Heart left ventricle (tissue), 13 donors: ENCODE measurements around the gene MOCS2.

Source experiments
- CTCF ChIP-seq, 12 donors: fragments of 200-600 bp; sonication (generic) in 4 of 12; IDR thresholded peaks; one replicate each; pipeline versions ENCODE4 v1.5.0 to v1.8.0; 2018 to 2022; ENCODE audit warnings: antibody characterized with exemption in 12 of 12, mild to moderate bottlenecking in 5 of 12
- POLR2A ChIP-seq, 2 donors: fragments of 450-650 bp; IDR thresholded peaks; one replicate each; pipeline ENCODE4 v1.6.1; 2017; ENCODE audit warnings: antibody characterized with exemption in 2 of 2, mild to moderate bottlenecking in 2 of 2, moderate library complexity in 2 of 2
- donor health status: ischemic (EF 13 %, LVEDD 7.1; RV severe dilation, severe dysfunction).
- donor health status: DM: no; HTN: yes; CAD: no.
- donor health status: DM: no; HTN: no; CAD: no.
- donor health status: ischemic (EF 25% LVEDD 6.9; RV normal size, moderate dysfunction).
- donor health status: ischemic (EF 25% LVEDD 5.7; RV mildly dilated, moderate dysfunction).
- donor health status: ischemic (EF 35%, LVEDD 5.7; RV mildly dilated, moderate dysfunction).
- donor health status: nonischemic (EF 11% LVEDD 7.7; RV severe dilation, severe dysfunction).
- donor health status: DM: yes; HTN: yes; CAD: no.
- donor health status: PGD.
- donor health status: ischemic (EF 29% LVEDD 5.4; RV normal size, mild dysfunction).
- donor health status: nonischemic (EF 23%, LVEDD 6.1; RV moderate dilation, normal function).

GRCh38 chr5:53118879-53119278, 9.3 kb upstream of the MOCS2 start:
- TF ChIP-seq CTCF (IDR thresholded peaks at IDR 0.05) (no peak), POLR2A (IDR thresholded peaks at IDR 0.05) (no peak)
